NOMO-1 treated with DMSO at 0.1 percent for 48 hours (cell line): ENCODE results near the gene DNAJB11.

Experiments used
- DNase-seq: peaks from one replicate; lab custom pipeline; 2025; ENCODE audit not compliant: unreplicated experiment; lab: John Stamatoyannopoulos, UW

Gene DNAJB11

GRCh38 chr3:186594591-186595113 lies 24.1 kb downstream of the DNAJB11 start:
- DNase-seq: no peak

- DNase-seq: no peak
These were observed 26.2 kb downstream of the DNAJB11 start for GRCh38 chr3:186596568-186597287.

GRCh38 chr3:186598108-186598784 lies 27.7 kb downstream of the DNAJB11 start:
- no peak for DNase-seq

GRCh38 chr3:186598794-186599141 lies 28.2 kb downstream of the DNAJB11 start:
- no peak for DNase-seq

- no peak for DNase-seq
These were observed 28.7 kb downstream of the DNAJB11 start for GRCh38 chr3:186599142-186599784.

GRCh38 chr3:186599785-186600166 lies 29.3 kb downstream of the DNAJB11 start:
- DNase-seq: no peak

- no peak for DNase-seq
These were observed 30.4 kb downstream of the DNAJB11 start for GRCh38 chr3:186600896-186601295.

GRCh38 chr3:186603159-186603558 lies 32.6 kb downstream of the DNAJB11 start:
- DNase-seq: no peak

GRCh38 chr3:186605078-186605477 lies 34.6 kb downstream of the DNAJB11 start:
- DNase-seq: no peak

GRCh38 chr3:186605561-186606545 lies 35.3 kb downstream of the DNAJB11 start:
- no peak for DNase-seq

- DNase-seq: no peak
These were observed 38.2 kb downstream of the DNAJB11 start for GRCh38 chr3:186608624-186609215.

- peak; percentile 11 for DNase-seq
These were observed 38.8 kb downstream of the DNAJB11 start for GRCh38 chr3:186609247-186609868.

GRCh38 chr3:186612065-186612464 lies 41.5 kb downstream of the DNAJB11 start:
- no peak for DNase-seq

- DNase-seq: no peak
These were observed 42.5 kb downstream of the DNAJB11 start, which contains the start of gene AHSG for GRCh38 chr3:186612721-186613636. Gene AHSG (plus strand): TSS chr3:186613060. CDS start chr3:186613142, 82 bp downstream.

- DNase-seq: no peak
These were observed 43.2 kb downstream of the DNAJB11 start for GRCh38 chr3:186613637-186614265.

GRCh38 chr3:186614266-186614596 lies 43.7 kb downstream of the DNAJB11 start:
- DNase-seq: no peak

GRCh38 chr3:186614597-186615483 lies 44.3 kb downstream of the DNAJB11 start:
- peak; percentile 76 for DNase-seq

- DNase-seq: no peak
These were observed 45.7 kb downstream of the DNAJB11 start for GRCh38 chr3:186616299-186616617.
